ENCODE results near the gene CIPC. TPM values are rescaled to one million over a fixed set of nuclear protein-coding genes. Genes with fewer than 3 reads are reported as not detected.

The CIPC gene
- total and polyA plus RNA-seq, 2 of the 13 experiments (the other 11 are each of a cell fraction or from before 2014, with no cell fraction given) = 7.6 to 13.9 TPM

GRCh38 chr14:77133720-77134338 lies 35.8 kb downstream of the CIPC start (continued):
- TF ChIP-seq ZBED4 (CRISPR knock-in tag; IDR thresholded peaks at IDR 0.05; ENCODE audit: borderline replicate concordance) (peak; percentile 62; the same call in 1 of the 2 replicates), ARHGAP35 (CRISPR knock-in tag; IDR thresholded peaks at IDR 0.05; ENCODE audit: borderline replicate concordance) (peak; percentile 36; the same call in 1 of the 2 replicates), ARNT2 (CRISPR knock-in tag; IDR thresholded peaks at IDR 0.05; ENCODE audit: low read depth) (peak; percentile 40; the same call in 1 of the 2 replicates), BCL6 (CRISPR knock-in tag; IDR thresholded peaks at IDR 0.05) (peak; percentile 42; the same call in 1 of the 2 replicates), NR2F6 (IDR thresholded peaks at IDR 0.05) (no peak), NR2F6 (CRISPR knock-in tag; IDR thresholded peaks at IDR 0.05) (peak; percentile 38; the same call in 1 of the 2 replicates), MAZ (IDR thresholded peaks at IDR 0.05; ENCODE audit: borderline replicate concordance, low read depth, low read length) (0 out of 2 replicates have a peak, but pooled peaks have one; percentile 31), MAZ (CRISPR knock-in tag; IDR thresholded peaks at IDR 0.05; ENCODE audit: low read depth) (peak; percentile 52; the same call in 1 of the 2 replicates), TEAD3 (CRISPR knock-in tag; optimal IDR thresholded peaks at IDR 0.05; ENCODE audit: borderline replicate concordance) (peak; percentile 65), THRA (CRISPR knock-in tag; IDR thresholded peaks at IDR 0.05; ENCODE audit: borderline replicate concordance) (peak; percentile 60), ZNF773 (CRISPR knock-in tag; IDR thresholded peaks at IDR 0.05; ENCODE audit: borderline replicate concordance) (peak; percentile 90; the same call in 1 of the 2 replicates), GATAD2A (CRISPR knock-in tag; IDR thresholded peaks at IDR 0.05) (no peak), STAG1 (CRISPR knock-in tag; IDR thresholded peaks at IDR 0.05) (no peak), BRCA1 (CRISPR knock-in tag; IDR thresholded peaks at IDR 0.05) (peak; percentile 90; the same call in 1 of the 2 replicates), ZNF205 (CRISPR knock-in tag; IDR thresholded peaks at IDR 0.05) (0 out of 2 replicates have a peak, but pooled peaks have one; percentile 51), KDM5B (CRISPR knock-in tag; IDR thresholded peaks at IDR 0.05; ENCODE audit: borderline replicate concordance) (peak; percentile 36; the same call in 1 of the 2 replicates), HMG20B (CRISPR knock-in tag; conservative IDR thresholded peaks at IDR 0.05) (no peak; the same call in 1 of the 2 replicates), ZBTB7A (CRISPR knock-in tag; IDR thresholded peaks at IDR 0.05) (no peak), GPN1 (CRISPR knock-in tag; IDR thresholded peaks at IDR 0.05; ENCODE audit: borderline replicate concordance) (peak; percentile 61; the same call in 1 of the 2 replicates), ZNF678 (CRISPR knock-in tag; IDR thresholded peaks at IDR 0.05) (0 out of 2 replicates have a peak, but pooled peaks have one; percentile 50), ZNF331 (CRISPR knock-in tag; IDR thresholded peaks at IDR 0.05) (peak; percentile 84), BHLHE40 (IDR thresholded peaks at IDR 0.05; ENCODE audit: low read length) (0 out of 2 replicates have a peak, but pooled peaks have one; percentile 37)
- TF ChIP-seq, protein P1, sequence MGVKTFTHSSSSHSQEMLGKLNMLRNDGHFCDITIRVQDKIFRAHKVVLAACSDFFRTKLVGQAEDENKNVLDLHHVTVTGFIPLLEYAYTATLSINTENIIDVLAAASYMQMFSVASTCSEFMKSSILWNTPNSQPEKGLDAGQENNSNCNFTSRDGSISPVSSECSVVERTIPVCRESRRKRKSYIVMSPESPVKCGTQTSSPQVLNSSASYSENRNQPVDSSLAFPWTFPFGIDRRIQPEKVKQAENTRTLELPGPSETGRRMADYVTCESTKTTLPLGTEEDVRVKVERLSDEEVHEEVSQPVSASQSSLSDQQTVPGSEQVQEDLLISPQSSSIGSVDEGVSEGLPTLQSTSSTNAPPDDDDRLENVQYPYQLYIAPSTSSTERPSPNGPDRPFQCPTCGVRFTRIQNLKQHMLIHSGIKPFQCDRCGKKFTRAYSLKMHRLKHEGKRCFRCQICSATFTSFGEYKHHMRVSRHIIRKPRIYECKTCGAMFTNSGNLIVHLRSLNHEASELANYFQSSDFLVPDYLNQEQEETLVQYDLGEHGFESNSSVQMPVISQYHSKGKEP (CRISPR knock-in tag; IDR thresholded peaks at IDR 0.05) = peak; percentile 89; the same call in 1 of the 2 replicates
- TF ChIP-seq, protein P2, sequence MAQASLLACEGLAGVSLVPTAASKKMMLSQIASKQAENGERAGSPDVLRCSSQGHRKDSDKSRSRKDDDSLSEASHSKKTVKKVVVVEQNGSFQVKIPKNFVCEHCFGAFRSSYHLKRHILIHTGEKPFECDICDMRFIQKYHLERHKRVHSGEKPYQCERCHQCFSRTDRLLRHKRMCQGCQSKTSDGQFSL (CRISPR knock-in tag; IDR thresholded peaks at IDR 0.05) = no peak
